ENCODE measurements around the gene SFXN3.

The SFXN3 gene

GRCh38 chr10:101012525-101013364, 18.3 kb upstream of the SFXN3 start:
- no peaks in the 10 kb centered on the region for H3K27me3 ChIP-seq (ENCODE audit: insufficient read depth, low read length, poor library complexity)
- no peak overlapping the region for H3K27ac ChIP-seq (ENCODE audit: low read length)
- no peak overlapping the region for H3K4me3 ChIP-seq (ENCODE audit: low read depth in 1 of 2, low read length in 2 of 2)
- H3K79me2 ChIP-seq (ENCODE audit: insufficient read depth, low read length): no peaks in the 10 kb centered on the region
- DNase-seq (peak; percentile 78), ATAC-seq (ENCODE audit: insufficient read depth, low read depth) (peak; percentile 91)
- H2AFZ ChIP-seq (ENCODE audit: low read depth, low read length): no peak overlapping the region; the same call in 1 of the 2 replicates
- H3K36me3 ChIP-seq (ENCODE audit: insufficient read depth, low read length): no peaks in the 10 kb centered on the region
- H3K9ac ChIP-seq (ENCODE audit: low read depth, low read length): no peak overlapping the region
- peaks cover 7% of the 10 kb centered on the region; the same call in 1 of the 2 replicates for H3K4me1 ChIP-seq (ENCODE audit: insufficient read depth, low read length)
- TF ChIP-seq CTCF (IDR thresholded peaks at IDR 0.05; ENCODE audit: borderline replicate concordance, extremely low read depth, low read length, poor library complexity, severe bottlenecking) (peak; percentile 89), EZH2 (IDR thresholded peaks at IDR 0.05; ENCODE audit: borderline replicate concordance, low read depth, low read length, severe bottlenecking) (no peak)
- H3K9me3 ChIP-seq (ENCODE audit: insufficient read depth, low read length, severe bottlenecking): no peaks in the 10 kb centered on the region
- no peak overlapping the region for H3K4me2 ChIP-seq (ENCODE audit: insufficient read depth, low read length)
- peaks cover 7% of the 10 kb centered on the region for H4K20me1 ChIP-seq (ENCODE audit: insufficient read depth, low read length)

GRCh38 chr10:101013365-101013825, 17.6 kb upstream of the SFXN3 start:
- no peaks in the 10 kb centered on the region for H3K79me2 ChIP-seq (ENCODE audit: insufficient read depth, low read length)
- H3K9ac ChIP-seq (ENCODE audit: low read depth, low read length): no peak overlapping the region
- peaks cover 7% of the 10 kb centered on the region for H4K20me1 ChIP-seq (ENCODE audit: insufficient read depth, low read length)
- no peak overlapping the region for H3K27ac ChIP-seq (ENCODE audit: low read length)
- no peak for ATAC-seq (ENCODE audit: insufficient read depth, low read depth)
- H3K9me3 ChIP-seq (ENCODE audit: insufficient read depth, low read length, severe bottlenecking): no peaks in the 10 kb centered on the region
- H3K4me2 ChIP-seq (ENCODE audit: insufficient read depth, low read length): no peak overlapping the region
- H3K27me3 ChIP-seq (ENCODE audit: insufficient read depth, low read length, poor library complexity): no peaks in the 10 kb centered on the region
- no peak overlapping the region; the same call in 1 of the 2 replicates for H2AFZ ChIP-seq (ENCODE audit: low read depth, low read length)
- H3K4me3 ChIP-seq (ENCODE audit: low read depth in 1 of 2, low read length in 2 of 2): no peak overlapping the region
- no peaks in the 10 kb centered on the region for H3K36me3 ChIP-seq (ENCODE audit: insufficient read depth, low read length)
- TF ChIP-seq CTCF (IDR thresholded peaks at IDR 0.05; ENCODE audit: borderline replicate concordance, extremely low read depth, low read length, poor library complexity, severe bottlenecking): no peak
- no peak for TF ChIP-seq EZH2 (IDR thresholded peaks at IDR 0.05; ENCODE audit: borderline replicate concordance, low read depth, low read length, severe bottlenecking)
- DNase-seq: no peak
- H3K4me1 ChIP-seq (ENCODE audit: insufficient read depth, low read length): peaks cover 7% of the 10 kb centered on the region; the same call in 1 of the 2 replicates

GRCh38 chr10:101014230-101014884, 16.7 kb upstream of the SFXN3 start:
- H3K9me3 ChIP-seq (ENCODE audit: insufficient read depth, low read length, severe bottlenecking): no peaks in the 10 kb centered on the region
- DNase-seq (peak; percentile 77), ATAC-seq (ENCODE audit: insufficient read depth, low read depth) (peak; percentile 73)
- no peaks in the 10 kb centered on the region for H3K36me3 ChIP-seq (ENCODE audit: insufficient read depth, low read length)
- no peak overlapping the region for H3K4me3 ChIP-seq (ENCODE audit: low read depth in 1 of 2, low read length in 2 of 2)
- peaks cover 7% of the 10 kb centered on the region for H4K20me1 ChIP-seq (ENCODE audit: insufficient read depth, low read length)
- H3K4me1 ChIP-seq (ENCODE audit: insufficient read depth, low read length): peaks cover 7% of the 10 kb centered on the region; the same call in 1 of the 2 replicates
- TF ChIP-seq EZH2 (IDR thresholded peaks at IDR 0.05; ENCODE audit: borderline replicate concordance, low read depth, low read length, severe bottlenecking) (no peak), CTCF (IDR thresholded peaks at IDR 0.05; ENCODE audit: borderline replicate concordance, extremely low read depth, low read length, poor library complexity, severe bottlenecking) (peak; percentile 92)
- no peak overlapping the region; the same call in 1 of the 2 replicates for H2AFZ ChIP-seq (ENCODE audit: low read depth, low read length)
- H3K27me3 ChIP-seq (ENCODE audit: insufficient read depth, low read length, poor library complexity): peaks cover 4% of the 10 kb centered on the region
- no peak overlapping the region for H3K27ac ChIP-seq (ENCODE audit: low read length)
- H3K9ac ChIP-seq (ENCODE audit: low read depth, low read length): no peak overlapping the region
- no peaks in the 10 kb centered on the region for H3K79me2 ChIP-seq (ENCODE audit: insufficient read depth, low read length)
- H3K4me2 ChIP-seq (ENCODE audit: insufficient read depth, low read length): no peak overlapping the region

Measured in DND-41 (cell line).